Sigmoid colon (tissue), 3 donors: ENCODE measurements around the gene ALPK3.

Experiments
- CTCF ChIP-seq, 4 experiments: fragments of 450-650 bp in 3 of 4; fragments of 200-600 bp in 1 of 4; IDR thresholded peaks; one replicate each; pipeline ENCODE4 v1.5.1; 2016 to 2019; ENCODE audit warnings: antibody characterized with exemption in 4 of 4, mild to moderate bottlenecking in 3 of 4, moderate library complexity in 2 of 4
- POLR2A ChIP-seq, 2 donors: fragments of 450-650 bp; IDR thresholded peaks; one replicate each; pipeline ENCODE4 v1.6.1; 2016; ENCODE audit warnings: antibody characterized with exemption in 2 of 2, mild to moderate bottlenecking in 2 of 2, moderate library complexity in 2 of 2

DNA sequence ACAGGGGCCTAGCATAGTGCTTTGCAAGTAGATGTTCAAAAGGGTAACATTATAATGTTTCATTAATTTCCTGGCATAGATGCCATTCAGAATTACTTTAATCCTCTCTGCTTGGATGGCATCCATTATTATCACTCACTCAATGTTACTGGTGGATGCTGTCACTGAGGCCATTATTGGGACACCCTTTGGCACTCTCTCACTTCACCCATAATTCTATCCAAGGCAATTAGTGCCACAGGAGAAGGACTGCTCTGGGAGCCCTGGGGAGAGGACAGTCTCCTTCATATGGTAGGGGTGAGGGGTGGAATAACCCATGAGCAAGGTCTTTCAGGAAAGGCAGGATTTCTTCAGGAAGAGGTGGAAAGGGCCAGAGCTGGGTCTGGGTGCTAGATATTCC lies 38.6 kb downstream of the ALPK3 start:
- TF ChIP-seq CTCF (IDR thresholded peaks at IDR 0.05) (no peak), POLR2A (IDR thresholded peaks at IDR 0.05) (no peak)
